PC-9 (cell line): Measurements from ENCODE around the gene LRRC63.

Experiments used
- CTCF ChIP-seq: fragments of 200-600 bp; sonication (generic); conservative IDR thresholded peaks from 2 replicates; pipeline ENCODE4 v1.6.1; 2017; ENCODE audit warnings: mixed run types, antibody characterized with exemption, mild to moderate bottlenecking, moderate library complexity
- EZH2 ChIP-seq: fragments of 200-600 bp; sonication (generic); IDR thresholded peaks from 2 replicates; pipeline ENCODE4 v1.8.0; 2017; ENCODE audit warnings: antibody characterized with exemption, low read depth

- TF ChIP-seq CTCF, result no peak
- TF ChIP-seq EZH2, result no peak
Measured at GRCh38 chr13:46170268-46170667, 41.5 kb upstream of the LRRC63 start.
